B cell (primary cell): ENCODE measurements around the gene TAF5L. TPM values are rescaled to one million over a fixed set of nuclear protein-coding genes. Genes with fewer than 3 reads are reported as not detected.

Source experiments
- ATAC-seq: fragments of 200-7000 bp; cut with Tn5 transposase; one replicate; pipeline ENCODE4 v1.10.0; 2021; ENCODE audit warnings: low read depth, mild to moderate bottlenecking, moderate number of reproducible peaks, moderate library complexity
- CTCF ChIA-PET: fragments of 350-600 bp; sonication (Branson Sonifier 250); formaldehyde crosslinking; loops from one replicate; lab custom pipeline; 2021; ENCODE audit warnings: antibody characterized with exemption, inconsistent platforms; lab: Charles Lee
- POLR2A ChIA-PET: fragments of 350-600 bp; sonication (Branson Sonifier 250); formaldehyde crosslinking; loops from one replicate; lab custom pipeline; 2021; ENCODE audit warnings: antibody characterized with exemption; lab: Charles Lee
- DNase-seq: peaks from one replicate; pipeline ENCODE4 v3.0.0; 2013
- H2AFZ ChIP-seq: 2 replicates; pipeline ENCODE4 v1.6.1; 2012; ENCODE audit warnings: mild to moderate bottlenecking, low read depth, low read length; ENCODE audit not compliant: insufficient read depth, poor library complexity, severe bottlenecking
- H3K27ac ChIP-seq, 2 donors: 1 replicate in 1 of 2; 2 replicates in 1 of 2; pipeline ENCODE4 v1.5.1; 2012 to 2013; ENCODE audit warnings: low read length in 2 of 2, mild to moderate bottlenecking in 2 of 2, moderate library complexity in 1 of 2
- H3K27me3 ChIP-seq, 4 experiments: fragments of 200-600 bp in 1 of 4; sonication (generic) in 1 of 4; replicated peaks in 1 of 4; 1 replicate in 2 of 4; 2 replicates in 2 of 4; pipeline versions ENCODE4 v1.6.1 to v1.7.0; 2013 to 2016; ENCODE audit warnings: low read length in 3 of 4, mild to moderate bottlenecking in 2 of 4, mixed read lengths in 1 of 4, moderate library complexity in 1 of 4; ENCODE audit not compliant: insufficient read depth in 4 of 4, control insufficient read depth in 3 of 4; ENCODE audit errors: control extremely low read depth in 1 of 4
- H3K36me3 ChIP-seq, 2 experiments: replicated peaks in 1 of 2; 1 replicate in 1 of 2; 2 replicates in 1 of 2; pipeline versions ENCODE4 v1.6.1 to v1.7.1; 2013; ENCODE audit warnings: low read length in 1 of 2; ENCODE audit not compliant: insufficient read depth in 2 of 2, control insufficient read depth in 1 of 2; ENCODE audit errors: control extremely low read depth in 1 of 2, extremely low read depth in 1 of 2
- H3K4me1 ChIP-seq, 2 donors: fragments of 200-600 bp in 1 of 2; sonication (generic) in 1 of 2; 1 replicate in 1 of 2; 2 replicates in 1 of 2; pipeline versions ENCODE4 v1.5.1 to v1.6.1; 2013 to 2017; ENCODE audit warnings: low read length in 2 of 2; ENCODE audit not compliant: control insufficient read depth in 2 of 2, insufficient read depth in 2 of 2
- H3K4me2 ChIP-seq: replicated peaks from 2 replicates; pipeline ENCODE3; 2012; ENCODE audit warnings: mild to moderate bottlenecking, low read depth, low read length; ENCODE audit not compliant: poor library complexity, severe bottlenecking
- H3K4me3 ChIP-seq, 5 experiments: fragments of 200-600 bp in 1 of 5; sonication (generic) in 1 of 5; 1 replicate in 3 of 5; 2 replicates in 2 of 5; pipeline versions ENCODE4 v1.5.1 to v1.7.0; 2011 to 2016; ENCODE audit warnings: low read length in 4 of 5, mild to moderate bottlenecking in 4 of 5, low read depth in 2 of 5, control low read depth in 1 of 5, moderate library complexity in 1 of 5; ENCODE audit not compliant: insufficient read depth in 1 of 5; ENCODE audit errors: control extremely low read depth in 1 of 5, extremely low read depth in 1 of 5
- H3K79me2 ChIP-seq: fragments of 200-600 bp; sonication (generic); one replicate; pipeline ENCODE4 v1.6.0; 2016; ENCODE audit warnings: low read length; ENCODE audit not compliant: control insufficient read depth, insufficient read depth
- H3K9ac ChIP-seq: fragments of 200-600 bp; sonication (generic); 2 replicates; pipeline ENCODE4 v1.6.1; 2017; ENCODE audit warnings: mild to moderate bottlenecking, low read length, moderate library complexity
- H3K9me3 ChIP-seq, 3 donors: one replicate each; pipeline versions ENCODE4 v1.6.1 to v1.7.1; 2013; ENCODE audit warnings: low read length in 2 of 3; ENCODE audit not compliant: control insufficient read depth in 2 of 3, insufficient read depth in 1 of 3; ENCODE audit errors: control extremely low read depth in 1 of 3
- H4K20me1 ChIP-seq: 2 replicates; pipeline ENCODE4 v1.6.0; 2012; ENCODE audit warnings: mild to moderate bottlenecking, low read length; ENCODE audit not compliant: insufficient read depth, control insufficient read depth, poor library complexity, severe bottlenecking
- H3K27ac Mint-ChIP-seq: one replicate; pipeline ENCODE4 v1.8.0; 2021; ENCODE audit warnings: mixed read lengths
- H3K27me3 Mint-ChIP-seq: one replicate; pipeline ENCODE4 v1.8.0; 2021; ENCODE audit warnings: mixed read lengths
- H3K4me1 Mint-ChIP-seq: one replicate; pipeline ENCODE4 v1.8.0; 2021; ENCODE audit warnings: mixed read lengths
- H3K4me3 Mint-ChIP-seq: one replicate; pipeline ENCODE4 v1.8.0; 2021; ENCODE audit warnings: mixed read lengths
- H3K9me3 Mint-ChIP-seq: one replicate; pipeline ENCODE4 v1.8.0; 2022; ENCODE audit warnings: mixed read lengths; ENCODE audit not compliant: insufficient read depth
- CTCF ChIP-seq: fragments of 200-600 bp; IDR thresholded peaks from one replicate; pipeline ENCODE4 v1.8.0; 2022; ENCODE audit warnings: antibody characterized with exemption, mild to moderate bottlenecking
- EZH2 ChIP-seq: IDR thresholded peaks from 2 replicates; pipeline ENCODE4 v1.6.1; 2012; ENCODE audit warnings: borderline replicate concordance, low read depth, mild to moderate bottlenecking, moderate library complexity, low read length; ENCODE audit not compliant: insufficient read depth, poor library complexity, severe bottlenecking
- WGBS: methylation state at CpG from one replicate; pipeline ENCODE4 v1.1.5; 2013; ENCODE audit warnings: missing lambda C conversion rate; ENCODE audit not compliant: insufficient coverage; 5-methylcytosine and 5-hydroxymethylcytosine counted together
- intact Hi-C: fragments of 100-400 bp; cut with micrococcal nuclease; formaldehyde crosslinking; loops from one replicate; pipeline ENCODE4 v1.10.0; 2022
- polyA plus RNA-seq: library from polyadenylated mRNA; depleted of rRNA; stranded (reverse); fragments of >200 nt; gene quantifications from 2 replicates; pipeline ENCODE4 v1.2.3, GENCODE V29; 2012
- total RNA-seq, 2 donors: library from RNA; stranded (reverse); fragments of 120-200 nt in 1 of 2; gene quantifications; 1 replicate in 1 of 2; 2 replicates in 1 of 2; pipeline versions ENCODE4 v1.2.3 to v1.2.4, GENCODE V29; 2013 to 2022

Gene TAF5L
- total and polyA plus RNA-seq, 2 donors (not counting 1 experiment from before 2014, with no cell fraction given) = 15.7 to 24.0 TPM

- ChIA-PET CTCF (interaction anchor here (1.1 kb wide), 1 partner anchor 18 kb away, joined by 4 read pairs; no protein-coding TSS in a partner anchor), POLR2A (no interaction called here)
- Histone ChIP-seq H3K36me3 (no peaks in the 10 kb centered on the region), H2AFZ (no peak overlapping the region), H3K4me1 (no peaks in the 10 kb centered on the region), H4K20me1 (no peaks in the 10 kb centered on the region), H3K27me3 (no peaks in the 10 kb centered on the region), H3K27ac (no peak overlapping the region), H3K9ac (no peak overlapping the region), H3K9me3 (no peaks in the 10 kb centered on the region), H3K4me2 (no peak overlapping the region), H3K79me2 (no peaks in the 10 kb centered on the region), H3K4me3 (no peak overlapping the region)
- H3K4me3 Mint-ChIP-seq = no peak overlapping the region
- no peak for TF ChIP-seq EZH2
- TF ChIP-seq CTCF = no peak
- WGBS = 80% methylated on average over 1 of the region's 2 CpGs
- no peaks in the 10 kb centered on the region for H3K27me3 Mint-ChIP-seq
- ATAC-seq = no peak
- no peaks in the 10 kb centered on the region for H3K4me1 Mint-ChIP-seq
- no peak overlapping the region for H3K27ac Mint-ChIP-seq
- DNase-seq = no peak
- no peaks in the 10 kb centered on the region for H3K9me3 Mint-ChIP-seq
- intact Hi-C loops = no loop called here
Observed at GRCh38 chr1:229570891-229571516, 54.9 kb downstream of the TAF5L start.

- TF ChIP-seq EZH2 = no peak
- TF ChIP-seq CTCF = no peak
- Mint-ChIP-seq H3K4me1 (no peaks in the 10 kb centered on the region), H3K4me3 (no peak overlapping the region), H3K27ac (no peak overlapping the region), H3K27me3 (no peaks in the 10 kb centered on the region), H3K9me3 (no peaks in the 10 kb centered on the region)
- H3K9ac ChIP-seq = no peak overlapping the region
- no peak overlapping the region for H2AFZ ChIP-seq
- no peaks in the 10 kb centered on the region for H3K9me3 ChIP-seq
- H3K79me2 ChIP-seq = no peaks in the 10 kb centered on the region
- DNase-seq = no peak
- H3K27ac ChIP-seq = no peak overlapping the region
- no peaks in the 10 kb centered on the region for H3K27me3 ChIP-seq
- H3K4me1 ChIP-seq = no peaks in the 10 kb centered on the region
- intact Hi-C loops = no loop called here
- no peaks in the 10 kb centered on the region for H3K36me3 ChIP-seq
- ATAC-seq = no peak
- WGBS = no CpG with 5 or more reads among the region's 20 CpGs
- H4K20me1 ChIP-seq = no peaks in the 10 kb centered on the region
- no peak overlapping the region for H3K4me3 ChIP-seq
- POLR2A ChIA-PET = no interaction called here
- no peak overlapping the region for H3K4me2 ChIP-seq
- CTCF ChIA-PET = interaction anchor here (1.1 kb wide), 1 partner anchor 19 kb away, joined by 4 read pairs; no protein-coding TSS in a partner anchor
Observed at GRCh38 chr1:229570305-229570704, 55.6 kb downstream of the TAF5L start.
